ENCODE results near the gene SLC6A20. TPM values are rescaled to one million over a fixed set of nuclear protein-coding genes. Genes with fewer than 3 reads are reported as not detected.

Gene SLC6A20
- total and polyA plus RNA-seq, 2 experiments from 2014 or later, result 0.05 to 0.14 TPM

DNA sequence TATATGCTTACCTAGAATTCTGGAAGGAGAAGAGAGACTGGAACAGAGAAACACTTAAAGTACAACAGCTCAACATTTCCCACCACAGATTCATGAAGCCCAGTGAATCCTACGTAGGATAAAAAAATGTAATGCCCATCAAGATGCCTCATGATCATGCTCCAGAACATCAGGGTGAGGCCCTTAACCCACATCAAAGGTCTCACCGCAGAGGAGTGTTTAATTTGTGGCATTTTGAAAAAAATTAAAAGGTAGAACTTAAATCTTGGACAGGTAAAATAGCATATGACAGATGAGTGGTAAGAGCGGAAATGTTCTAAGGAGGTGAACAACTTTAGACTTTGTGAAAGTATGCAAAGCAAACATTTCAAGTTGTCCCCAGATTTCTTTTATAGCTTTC is 9.7 kb upstream of the SLC6A20 start:
- Histone ChIP-seq H3F3A (replicated peaks; ENCODE audit: low read depth) (no peaks in the 10 kb centered on the region), H3K4me2 (no peak overlapping the region), H4K20me1 (replicated peaks; ENCODE audit: insufficient read depth) (no peaks in the 10 kb centered on the region), H3K79me2 (replicated peaks; ENCODE audit: insufficient read depth) (no peaks in the 10 kb centered on the region), H2AFZ (no peak overlapping the region), H3K9me2 (ENCODE audit: insufficient read depth) (no peaks in the 10 kb centered on the region), H3K36me3 (ENCODE audit: insufficient read depth) (no peaks in the 10 kb centered on the region), H3K27ac (ENCODE audit: low read depth) (no peak overlapping the region), H3K27me3 (ENCODE audit: insufficient read depth) (no peaks in the 10 kb centered on the region), H3K4me3 (no peak overlapping the region), H3K4me1 (ENCODE audit: insufficient read depth) (no peaks in the 10 kb centered on the region)
- Mint-ChIP-seq H3K27ac (no peak overlapping the region), H3K9me3 (no peaks in the 10 kb centered on the region), H3K27me3 (ENCODE audit: insufficient read depth, low read depth, poor library complexity) (no peaks in the 10 kb centered on the region), H3K36me3 (ENCODE audit: low read depth) (no peaks in the 10 kb centered on the region), H3K4me3 (no peak overlapping the region), H3K4me1 (no peaks in the 10 kb centered on the region)
- DNase-seq (ENCODE audit: low spot score), result no peak
- no peak for TF ChIP-seq EZH2 (IDR thresholded peaks at IDR 0.05; ENCODE audit: low read depth, unreplicated experiment)
- ATAC-seq, result no peak

DNA sequence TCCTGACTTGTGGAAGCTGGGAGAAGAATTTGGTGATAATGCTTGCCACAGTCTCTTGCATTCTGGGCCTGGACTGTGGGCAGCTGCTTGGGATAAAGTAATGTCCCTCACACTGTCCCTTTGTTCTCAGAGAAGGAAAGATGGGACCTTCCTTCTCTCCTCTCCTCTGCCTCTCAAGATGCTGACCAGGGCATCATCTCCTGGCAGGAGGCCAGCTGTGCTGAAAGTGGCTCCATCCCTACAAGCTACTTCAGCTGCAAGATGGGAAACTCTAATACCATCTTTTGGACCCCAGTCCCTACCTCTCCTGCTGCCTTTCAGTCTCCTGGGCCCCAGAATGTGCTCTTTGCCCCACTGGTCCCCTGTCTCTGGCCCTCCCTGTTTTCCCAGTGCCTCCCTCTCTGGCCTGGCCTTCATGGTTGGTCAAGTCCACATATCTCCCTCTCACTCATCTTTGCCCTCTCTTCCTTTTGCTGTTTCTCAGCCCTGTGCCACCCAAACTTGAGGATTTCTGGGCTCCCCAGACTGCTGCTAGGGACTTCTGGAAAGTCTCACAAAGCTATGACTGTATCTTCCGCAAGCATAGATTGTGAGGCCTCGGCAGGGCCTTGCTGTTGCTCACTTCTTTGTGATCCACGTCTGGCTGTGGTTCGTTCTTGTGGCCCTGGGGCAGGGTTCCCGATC is 7.1 kb upstream of the SLC6A20 start:
- H3K79me2 ChIP-seq (replicated peaks; ENCODE audit: insufficient read depth), result no peaks in the 10 kb centered on the region

GRCh38 chr3:45802146-45802545 is 5.8 kb upstream of the SLC6A20 start:
- Mint-ChIP-seq H3K27me3 (ENCODE audit: insufficient read depth, low read depth, poor library complexity) (peaks cover 20% of the 10 kb centered on the region), H3K9me3 (no peaks in the 10 kb centered on the region), H3K4me3 (no peak overlapping the region), H3K27ac (no peak overlapping the region), H3K4me1 (no peaks in the 10 kb centered on the region), H3K36me3 (ENCODE audit: low read depth) (no peaks in the 10 kb centered on the region)
- H3K4me2 ChIP-seq, result no peak overlapping the region
- no peaks in the 10 kb centered on the region for H3K9me2 ChIP-seq (ENCODE audit: insufficient read depth)
- no peak overlapping the region for H3K27ac ChIP-seq (ENCODE audit: low read depth)
- H3K27me3 ChIP-seq (ENCODE audit: insufficient read depth), result peaks cover 18% of the 10 kb centered on the region
- TF ChIP-seq JUNB (IDR thresholded peaks at IDR 0.05; ENCODE audit: unreplicated experiment) (no peak), CREB1 (CRISPR knock-in tag; IDR thresholded peaks at IDR 0.05; ENCODE audit: low read depth) (no peak), STAT1 (IDR thresholded peaks at IDR 0.05; ENCODE audit: unreplicated experiment) (no peak), EZH2 (IDR thresholded peaks at IDR 0.05; ENCODE audit: low read depth, unreplicated experiment) (no peak), ZNF331 (CRISPR knock-in tag; IDR thresholded peaks at IDR 0.05; ENCODE audit: low read depth) (no peak)
- TF ChIP-seq, protein P1, sequence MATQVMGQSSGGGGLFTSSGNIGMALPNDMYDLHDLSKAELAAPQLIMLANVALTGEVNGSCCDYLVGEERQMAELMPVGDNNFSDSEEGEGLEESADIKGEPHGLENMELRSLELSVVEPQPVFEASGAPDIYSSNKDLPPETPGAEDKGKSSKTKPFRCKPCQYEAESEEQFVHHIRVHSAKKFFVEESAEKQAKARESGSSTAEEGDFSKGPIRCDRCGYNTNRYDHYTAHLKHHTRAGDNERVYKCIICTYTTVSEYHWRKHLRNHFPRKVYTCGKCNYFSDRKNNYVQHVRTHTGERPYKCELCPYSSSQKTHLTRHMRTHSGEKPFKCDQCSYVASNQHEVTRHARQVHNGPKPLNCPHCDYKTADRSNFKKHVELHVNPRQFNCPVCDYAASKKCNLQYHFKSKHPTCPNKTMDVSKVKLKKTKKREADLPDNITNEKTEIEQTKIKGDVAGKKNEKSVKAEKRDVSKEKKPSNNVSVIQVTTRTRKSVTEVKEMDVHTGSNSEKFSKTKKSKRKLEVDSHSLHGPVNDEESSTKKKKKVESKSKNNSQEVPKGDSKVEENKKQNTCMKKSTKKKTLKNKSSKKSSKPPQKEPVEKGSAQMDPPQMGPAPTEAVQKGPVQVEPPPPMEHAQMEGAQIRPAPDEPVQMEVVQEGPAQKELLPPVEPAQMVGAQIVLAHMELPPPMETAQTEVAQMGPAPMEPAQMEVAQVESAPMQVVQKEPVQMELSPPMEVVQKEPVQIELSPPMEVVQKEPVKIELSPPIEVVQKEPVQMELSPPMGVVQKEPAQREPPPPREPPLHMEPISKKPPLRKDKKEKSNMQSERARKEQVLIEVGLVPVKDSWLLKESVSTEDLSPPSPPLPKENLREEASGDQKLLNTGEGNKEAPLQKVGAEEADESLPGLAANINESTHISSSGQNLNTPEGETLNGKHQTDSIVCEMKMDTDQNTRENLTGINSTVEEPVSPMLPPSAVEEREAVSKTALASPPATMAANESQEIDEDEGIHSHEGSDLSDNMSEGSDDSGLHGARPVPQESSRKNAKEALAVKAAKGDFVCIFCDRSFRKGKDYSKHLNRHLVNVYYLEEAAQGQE (IDR thresholded peaks at IDR 0.05; ENCODE audit: unreplicated experiment), result no peak
- TF ChIP-seq, protein P2, sequence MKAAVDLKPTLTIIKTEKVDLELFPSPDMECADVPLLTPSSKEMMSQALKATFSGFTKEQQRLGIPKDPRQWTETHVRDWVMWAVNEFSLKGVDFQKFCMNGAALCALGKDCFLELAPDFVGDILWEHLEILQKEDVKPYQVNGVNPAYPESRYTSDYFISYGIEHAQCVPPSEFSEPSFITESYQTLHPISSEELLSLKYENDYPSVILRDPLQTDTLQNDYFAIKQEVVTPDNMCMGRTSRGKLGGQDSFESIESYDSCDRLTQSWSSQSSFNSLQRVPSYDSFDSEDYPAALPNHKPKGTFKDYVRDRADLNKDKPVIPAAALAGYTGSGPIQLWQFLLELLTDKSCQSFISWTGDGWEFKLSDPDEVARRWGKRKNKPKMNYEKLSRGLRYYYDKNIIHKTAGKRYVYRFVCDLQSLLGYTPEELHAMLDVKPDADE (IDR thresholded peaks at IDR 0.05), result no peak
- H2AFZ ChIP-seq, result no peak overlapping the region
- H3K36me3 ChIP-seq (ENCODE audit: insufficient read depth), result no peaks in the 10 kb centered on the region
- DNase-seq (ENCODE audit: low spot score), result no peak
- no peaks in the 10 kb centered on the region for H3K79me2 ChIP-seq (replicated peaks; ENCODE audit: insufficient read depth)
- no peaks in the 10 kb centered on the region for H3K4me1 ChIP-seq (ENCODE audit: insufficient read depth)
- H3K4me3 ChIP-seq, result no peak overlapping the region
- H4K20me1 ChIP-seq (replicated peaks; ENCODE audit: insufficient read depth), result no peaks in the 10 kb centered on the region
- ATAC-seq, result no peak
- H3F3A ChIP-seq (replicated peaks; ENCODE audit: low read depth), result no peaks in the 10 kb centered on the region

More for the DNA sequence above, 7.1 kb upstream of the SLC6A20 start:
- H3K4me1 Mint-ChIP-seq, result no peaks in the 10 kb centered on the region
- Histone ChIP-seq H4K20me1 (replicated peaks; ENCODE audit: insufficient read depth) (no peaks in the 10 kb centered on the region), H3F3A (replicated peaks; ENCODE audit: low read depth) (no peaks in the 10 kb centered on the region), H2AFZ (no peak overlapping the region), H3K4me2 (no peak overlapping the region), H3K4me1 (ENCODE audit: insufficient read depth) (no peaks in the 10 kb centered on the region), H3K9me2 (ENCODE audit: insufficient read depth) (no peaks in the 10 kb centered on the region), H3K4me3 (no peak overlapping the region), H3K27me3 (ENCODE audit: insufficient read depth) (peaks cover 5% of the 10 kb centered on the region; the same call in 1 of the 2 replicates), H3K36me3 (ENCODE audit: insufficient read depth) (no peaks in the 10 kb centered on the region), H3K27ac (ENCODE audit: low read depth) (no peak overlapping the region)
- no peak overlapping the region for H3K4me3 Mint-ChIP-seq
- H3K27ac Mint-ChIP-seq, result no peak overlapping the region
- DNase-seq (ENCODE audit: low spot score), result no peak
- no peaks in the 10 kb centered on the region for H3K9me3 Mint-ChIP-seq
- H3K27me3 Mint-ChIP-seq (ENCODE audit: insufficient read depth, low read depth, poor library complexity), result peaks cover 12% of the 10 kb centered on the region
- H3K36me3 Mint-ChIP-seq (ENCODE audit: low read depth), result no peaks in the 10 kb centered on the region
- TF ChIP-seq ZNF114 (CRISPR knock-in tag; IDR thresholded peaks at IDR 0.05), result no peak
- TF ChIP-seq, protein P3, sequence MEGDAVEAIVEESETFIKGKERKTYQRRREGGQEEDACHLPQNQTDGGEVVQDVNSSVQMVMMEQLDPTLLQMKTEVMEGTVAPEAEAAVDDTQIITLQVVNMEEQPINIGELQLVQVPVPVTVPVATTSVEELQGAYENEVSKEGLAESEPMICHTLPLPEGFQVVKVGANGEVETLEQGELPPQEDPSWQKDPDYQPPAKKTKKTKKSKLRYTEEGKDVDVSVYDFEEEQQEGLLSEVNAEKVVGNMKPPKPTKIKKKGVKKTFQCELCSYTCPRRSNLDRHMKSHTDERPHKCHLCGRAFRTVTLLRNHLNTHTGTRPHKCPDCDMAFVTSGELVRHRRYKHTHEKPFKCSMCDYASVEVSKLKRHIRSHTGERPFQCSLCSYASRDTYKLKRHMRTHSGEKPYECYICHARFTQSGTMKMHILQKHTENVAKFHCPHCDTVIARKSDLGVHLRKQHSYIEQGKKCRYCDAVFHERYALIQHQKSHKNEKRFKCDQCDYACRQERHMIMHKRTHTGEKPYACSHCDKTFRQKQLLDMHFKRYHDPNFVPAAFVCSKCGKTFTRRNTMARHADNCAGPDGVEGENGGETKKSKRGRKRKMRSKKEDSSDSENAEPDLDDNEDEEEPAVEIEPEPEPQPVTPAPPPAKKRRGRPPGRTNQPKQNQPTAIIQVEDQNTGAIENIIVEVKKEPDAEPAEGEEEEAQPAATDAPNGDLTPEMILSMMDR (conservative IDR thresholded peaks at IDR 0.05; ENCODE audit: low read depth in 2 of 2), result no peak
- TF ChIP-seq STAT1 (IDR thresholded peaks at IDR 0.05; ENCODE audit: unreplicated experiment), result no peak
- no peak for ATAC-seq
